Erythroblast (primary cell): ENCODE data around the gene FAM98C.

Experiments
- GATA1 ChIP-seq: IDR thresholded peaks from 2 replicates; pipeline ENCODE4 v1.6.1; 2011; ENCODE audit warnings: low read depth, mild to moderate bottlenecking, control low read depth, low read length, moderate library complexity
- POLR2A ChIP-seq: IDR thresholded peaks from 2 replicates; pipeline ENCODE4 v1.6.1; 2011; ENCODE audit warnings: mild to moderate bottlenecking, low read length

DNA sequence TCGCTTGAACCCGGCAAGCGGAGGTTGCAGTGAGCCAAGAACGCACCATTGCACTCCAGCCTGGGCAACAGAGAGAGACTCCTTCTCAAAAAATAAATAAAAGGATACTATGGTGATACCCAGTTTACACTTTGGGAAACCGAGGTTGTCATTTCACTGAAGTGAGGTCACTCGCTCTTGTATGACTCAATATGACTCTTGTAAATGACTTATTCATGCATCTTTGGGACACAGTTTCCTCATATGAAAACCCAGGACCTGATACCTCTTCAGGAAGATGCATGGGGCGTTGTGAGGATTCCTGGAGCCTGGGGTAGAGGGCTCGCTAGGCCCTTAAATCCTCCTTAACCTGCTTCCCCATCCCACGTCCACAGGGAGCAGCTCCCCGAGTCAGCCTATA lies 24.0 kb upstream of the FAM98C start:
- TF ChIP-seq POLR2A, result no peak
- TF ChIP-seq GATA1, result no peak
